HepG2 (cell line): ENCODE measurements around the gene MALT1. TPM values are rescaled to one million over a fixed set of nuclear protein-coding genes. Genes with fewer than 3 reads are reported as not detected.

Source experiments
- DNMT1 ChIP-seq: sonication (generic); formaldehyde crosslinking; IDR thresholded peaks from 2 replicates; pipeline ENCODE4 v1.5.1; 2020; ENCODE audit warnings: mild to moderate bottlenecking, missing genetic modification reagents
- FOSL2 ChIP-seq: sonication (generic); formaldehyde crosslinking; IDR thresholded peaks from 2 replicates; pipeline ENCODE4 v1.4.0; 2020; ENCODE audit warnings: missing genetic modification reagents
- HMG20B ChIP-seq: conservative IDR thresholded peaks from 2 replicates; pipeline ENCODE4 v1.6.1; 2016; ENCODE audit warnings: missing genetic modification reagents, missing compliant biosample characterization
- KAT8 ChIP-seq: IDR thresholded peaks from 2 replicates; pipeline ENCODE4 v1.6.1; 2016; ENCODE audit warnings: missing genetic modification reagents, missing compliant biosample characterization
- KDM4B ChIP-seq: sonication (generic); formaldehyde crosslinking; IDR thresholded peaks from 2 replicates; pipeline ENCODE4 v1.4.0; 2020; ENCODE audit warnings: missing genetic modification reagents
- MED1 ChIP-seq: sonication (generic); formaldehyde crosslinking; IDR thresholded peaks from 2 replicates; pipeline ENCODE4 v1.4.0; 2020; ENCODE audit warnings: missing genetic modification reagents
- MED13 ChIP-seq: sonication (generic); formaldehyde crosslinking; IDR thresholded peaks from 2 replicates; pipeline ENCODE4 v1.5.0; 2020; ENCODE audit warnings: missing genetic modification reagents
- MIXL1 ChIP-seq: IDR thresholded peaks from 2 replicates; pipeline ENCODE4 v1.6.1; 2016
- NFKB2 ChIP-seq: sonication (generic); formaldehyde crosslinking; IDR thresholded peaks from 2 replicates; pipeline ENCODE4 v1.4.0; 2020; ENCODE audit warnings: missing genetic modification reagents, borderline replicate concordance
- NR2F6 ChIP-seq, 2 experiments: IDR thresholded peaks; 2 replicates each; pipeline ENCODE4 v1.6.1; 2016; ENCODE audit warnings: antibody characterized with exemption in 1 of 2, mild to moderate bottlenecking in 1 of 2
- PAWR ChIP-seq: sonication (generic); formaldehyde crosslinking; IDR thresholded peaks from 2 replicates; pipeline ENCODE4 v1.4.0; 2020; ENCODE audit warnings: missing genetic modification reagents, mild to moderate bottlenecking, borderline replicate concordance
- PLRG1 ChIP-seq: fragments of 450-650 bp; conservative IDR thresholded peaks from 2 replicates; pipeline ENCODE4 v1.6.1; 2016
- POGZ ChIP-seq: sonication (generic); formaldehyde crosslinking; IDR thresholded peaks from 2 replicates; pipeline ENCODE4 v1.4.0; 2020; ENCODE audit warnings: mild to moderate bottlenecking, missing genetic modification reagents
- SALL2 ChIP-seq: sonication (generic); formaldehyde crosslinking; IDR thresholded peaks from 2 replicates; pipeline ENCODE4 v1.8.1; 2023; ENCODE audit warnings: mild to moderate bottlenecking, missing genetic modification reagents, inconsistent platforms
- SUZ12 ChIP-seq: fragments of 150-350 bp; IDR thresholded peaks from 2 replicates; pipeline ENCODE4 v1.6.1; 2014; ENCODE audit warnings: low read depth, low read length
- TBX3 ChIP-seq: fragments of 450-650 bp; IDR thresholded peaks from 2 replicates; pipeline ENCODE4 v1.6.1; 2017; ENCODE audit warnings: antibody characterized with exemption, mild to moderate bottlenecking, inconsistent platforms, borderline replicate concordance
- TCF7L2 ChIP-seq: IDR thresholded peaks from 2 replicates; pipeline ENCODE4 v1.6.1; 2011; ENCODE audit warnings: mild to moderate bottlenecking, low read depth, low read length, moderate library complexity
- TOE1 ChIP-seq: sonication (generic); formaldehyde crosslinking; IDR thresholded peaks from 2 replicates; pipeline ENCODE4 v1.4.0; 2020; ENCODE audit warnings: mild to moderate bottlenecking, missing genetic modification reagents
- ZBTB8A ChIP-seq: sonication (generic); formaldehyde crosslinking; IDR thresholded peaks from 2 replicates; pipeline ENCODE4 v1.4.0; 2020; ENCODE audit warnings: mild to moderate bottlenecking, low read depth, missing genetic modification reagents, borderline replicate concordance
- ZFY ChIP-seq: sonication (generic); formaldehyde crosslinking; IDR thresholded peaks from 2 replicates; pipeline ENCODE4 v1.4.0; 2020; ENCODE audit warnings: missing genetic modification reagents
- ZNF234 ChIP-seq: sonication (generic); formaldehyde crosslinking; conservative IDR thresholded peaks from 2 replicates; pipeline ENCODE4 v1.5.1; 2020; ENCODE audit warnings: mild to moderate bottlenecking, missing genetic modification reagents
- ZNF333 ChIP-seq: sonication (generic); formaldehyde crosslinking; IDR thresholded peaks from 2 replicates; pipeline ENCODE4 v1.4.0; 2020; ENCODE audit warnings: mild to moderate bottlenecking, missing genetic modification reagents, borderline replicate concordance
- ZNF33B ChIP-seq: sonication (generic); formaldehyde crosslinking; IDR thresholded peaks from 2 replicates; pipeline ENCODE4 v1.5.1; 2020; ENCODE audit warnings: mild to moderate bottlenecking, missing genetic modification reagents
- ZNF567 ChIP-seq: sonication (generic); formaldehyde crosslinking; IDR thresholded peaks from 2 replicates; pipeline ENCODE4 v1.8.1; 2023; ENCODE audit warnings: mild to moderate bottlenecking, missing genetic modification reagents, borderline replicate concordance
- ZNF720 ChIP-seq: sonication (generic); formaldehyde crosslinking; IDR thresholded peaks from 2 replicates; pipeline ENCODE4 v1.4.0; 2020; ENCODE audit warnings: missing genetic modification reagents
- ZNF777 ChIP-seq: sonication (generic); formaldehyde crosslinking; IDR thresholded peaks from 2 replicates; pipeline ENCODE4 v1.4.0; 2020; ENCODE audit warnings: missing genetic modification reagents
- ZSCAN9 ChIP-seq: IDR thresholded peaks from 2 replicates; pipeline ENCODE4 v1.6.1; 2016; ENCODE audit warnings: borderline replicate concordance
- polyA plus RNA-seq, 8 experiments: library from polyadenylated mRNA; depleted of rRNA in 3 of 8; stranded (reverse) in 7 of 8; unstranded in 1 of 8; fragments of >200 nt; fragmentation: Illumina TruSeq in 4 of 8; extraction: Trizol in 4 of 8; gene quantifications; 2 replicates each; pipeline versions ENCODE4 v1.2.1 to v1.2.3, GENCODE V29; 2011 to 2016; ENCODE audit warnings: low read depth in 4 of 8, missing spikeins in 1 of 8, mixed read lengths in 1 of 8; ENCODE audit not compliant: insufficient read depth in 1 of 8
- total RNA-seq, 5 experiments: library from RNA; depleted of rRNA; stranded (reverse); fragments of >200 nt; fragmentation: Illumina TruSeq; extraction: Trizol; gene quantifications; 2 replicates each; pipeline ENCODE4 v1.2.3, GENCODE V29; 2016; ENCODE audit warnings: low read depth in 1 of 5
- TF ChIP-seq, protein P1 (sequence below): sonication (generic); formaldehyde crosslinking; IDR thresholded peaks from 2 replicates; pipeline ENCODE4 v1.9.0; 2021; ENCODE audit warnings: missing genetic modification reagents, borderline replicate concordance
- TF ChIP-seq, protein P2 (sequence below): sonication (generic); formaldehyde crosslinking; IDR thresholded peaks from 2 replicates; pipeline ENCODE4 v1.5.0; 2020; ENCODE audit warnings: mild to moderate bottlenecking, missing genetic modification reagents
- TF ChIP-seq, protein P3 (sequence below): sonication (generic); formaldehyde crosslinking; IDR thresholded peaks from 2 replicates; pipeline ENCODE4 v1.8.1; 2023; ENCODE audit warnings: mild to moderate bottlenecking, inconsistent platforms, moderate library complexity, missing genetic modification reagents, borderline replicate concordance

MALT1 gene
- total and polyA plus RNA-seq, 2 of the 13 experiments (the other 11 are each of a cell fraction or from before 2014, with no cell fraction given), result 43.9 to 89.0 TPM

DNA sequence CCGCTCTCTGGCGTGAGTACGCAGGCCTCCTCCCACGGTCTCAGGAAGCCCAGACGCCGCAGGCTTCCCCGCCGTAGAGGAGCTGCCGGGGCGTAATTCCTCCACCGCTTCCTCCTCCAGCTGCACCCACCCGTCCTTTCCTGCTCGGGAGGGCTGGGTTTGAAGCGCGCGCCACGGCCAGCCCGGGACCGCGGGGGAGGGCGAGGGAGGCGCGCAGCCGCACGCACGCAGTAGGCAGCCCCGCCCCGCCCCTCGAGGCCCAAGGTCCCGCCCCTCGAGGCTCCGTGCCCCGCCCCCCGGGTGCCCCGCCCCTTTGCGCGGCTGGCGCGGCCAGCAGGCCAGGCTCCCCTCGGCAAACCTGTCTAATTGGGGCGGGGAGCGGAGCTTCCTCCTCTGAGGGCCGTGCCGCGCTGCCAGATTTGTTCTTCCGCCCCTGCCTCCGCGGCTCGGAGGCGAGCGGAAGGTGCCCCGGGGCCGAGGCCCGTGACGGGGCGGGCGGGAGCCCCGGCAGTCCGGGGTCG, at the start of gene MALT1 (continued):
- TF ChIP-seq SALL2 (CRISPR knock-in tag) (peak; percentile 81; the same call in 1 of the 2 replicates), TOE1 (CRISPR knock-in tag) (no peak), ZSCAN9 (0 out of 2 replicates have a peak, but pooled peaks have one; percentile 49), ZNF567 (CRISPR knock-in tag) (no peak), ZFY (CRISPR knock-in tag) (peak; percentile 95), HMG20B (CRISPR knock-in tag) (no peak), KDM4B (CRISPR knock-in tag) (no peak), DNMT1 (peak; percentile 48; the same call in 1 of the 2 replicates), MIXL1 (CRISPR knock-in tag) (no peak), MED13 (CRISPR knock-in tag) (peak; percentile 47; the same call in 1 of the 2 replicates), MED1 (CRISPR knock-in tag) (peak; percentile 41; the same call in 1 of the 2 replicates), TCF7L2 (no peak), PAWR (CRISPR knock-in tag) (no peak), ZNF720 (no peak), NFKB2 (CRISPR knock-in tag) (no peak), ZNF333 (CRISPR knock-in tag) (no peak), KAT8 (CRISPR knock-in tag) (no peak), PLRG1 (no peak), TBX3 (no peak), ZNF777 (CRISPR knock-in tag) (peak; percentile 93; the same call in 1 of the 2 replicates), POGZ (CRISPR knock-in tag) (peak; percentile 64), NR2F6 (IDR thresholded peaks at IDR 0.05) (no peak), NR2F6 (CRISPR knock-in tag; IDR thresholded peaks at IDR 0.05) (no peak), ZBTB8A (CRISPR knock-in tag) (no peak), ZNF33B (CRISPR knock-in tag) (no peak), SUZ12 (no peak), FOSL2 (CRISPR knock-in tag) (no peak; the same call in none of the 2 replicates), ZNF234 (CRISPR knock-in tag) (no peak)
- TF ChIP-seq, protein P1, sequence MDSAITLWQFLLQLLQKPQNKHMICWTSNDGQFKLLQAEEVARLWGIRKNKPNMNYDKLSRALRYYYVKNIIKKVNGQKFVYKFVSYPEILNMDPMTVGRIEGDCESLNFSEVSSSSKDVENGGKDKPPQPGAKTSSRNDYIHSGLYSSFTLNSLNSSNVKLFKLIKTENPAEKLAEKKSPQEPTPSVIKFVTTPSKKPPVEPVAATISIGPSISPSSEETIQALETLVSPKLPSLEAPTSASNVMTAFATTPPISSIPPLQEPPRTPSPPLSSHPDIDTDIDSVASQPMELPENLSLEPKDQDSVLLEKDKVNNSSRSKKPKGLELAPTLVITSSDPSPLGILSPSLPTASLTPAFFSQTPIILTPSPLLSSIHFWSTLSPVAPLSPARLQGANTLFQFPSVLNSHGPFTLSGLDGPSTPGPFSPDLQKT (CRISPR knock-in tag), result no peak
- TF ChIP-seq, protein P2, sequence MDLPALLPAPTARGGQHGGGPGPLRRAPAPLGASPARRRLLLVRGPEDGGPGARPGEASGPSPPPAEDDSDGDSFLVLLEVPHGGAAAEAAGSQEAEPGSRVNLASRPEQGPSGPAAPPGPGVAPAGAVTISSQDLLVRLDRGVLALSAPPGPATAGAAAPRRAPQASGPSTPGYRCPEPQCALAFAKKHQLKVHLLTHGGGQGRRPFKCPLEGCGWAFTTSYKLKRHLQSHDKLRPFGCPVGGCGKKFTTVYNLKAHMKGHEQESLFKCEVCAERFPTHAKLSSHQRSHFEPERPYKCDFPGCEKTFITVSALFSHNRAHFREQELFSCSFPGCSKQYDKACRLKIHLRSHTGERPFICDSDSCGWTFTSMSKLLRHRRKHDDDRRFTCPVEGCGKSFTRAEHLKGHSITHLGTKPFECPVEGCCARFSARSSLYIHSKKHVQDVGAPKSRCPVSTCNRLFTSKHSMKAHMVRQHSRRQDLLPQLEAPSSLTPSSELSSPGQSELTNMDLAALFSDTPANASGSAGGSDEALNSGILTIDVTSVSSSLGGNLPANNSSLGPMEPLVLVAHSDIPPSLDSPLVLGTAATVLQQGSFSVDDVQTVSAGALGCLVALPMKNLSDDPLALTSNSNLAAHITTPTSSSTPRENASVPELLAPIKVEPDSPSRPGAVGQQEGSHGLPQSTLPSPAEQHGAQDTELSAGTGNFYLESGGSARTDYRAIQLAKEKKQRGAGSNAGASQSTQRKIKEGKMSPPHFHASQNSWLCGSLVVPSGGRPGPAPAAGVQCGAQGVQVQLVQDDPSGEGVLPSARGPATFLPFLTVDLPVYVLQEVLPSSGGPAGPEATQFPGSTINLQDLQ, result peak; percentile 34; the same call in 1 of the 2 replicates
- TF ChIP-seq, protein P3, sequence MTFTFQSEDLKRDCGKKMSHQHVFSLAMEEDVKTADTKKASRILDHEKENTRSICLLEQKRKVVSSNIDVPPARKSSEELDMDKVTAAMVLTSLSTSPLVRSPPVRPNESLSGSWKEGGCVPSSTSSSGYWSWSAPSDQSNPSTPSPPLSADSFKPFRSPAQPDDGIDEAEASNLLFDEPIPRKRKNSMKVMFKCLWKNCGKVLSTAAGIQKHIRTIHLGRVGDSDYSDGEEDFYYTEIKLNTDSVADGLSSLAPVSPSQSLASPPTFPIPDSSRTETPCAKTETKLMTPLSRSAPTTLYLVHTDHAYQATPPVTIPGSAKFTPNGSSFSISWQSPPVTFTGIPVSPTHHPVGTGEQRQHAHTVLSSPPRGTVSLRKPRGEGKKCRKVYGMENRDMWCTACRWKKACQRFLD (CRISPR knock-in tag), result no peak
